ENCODE results near the gene PLEKHA3.

DNA sequence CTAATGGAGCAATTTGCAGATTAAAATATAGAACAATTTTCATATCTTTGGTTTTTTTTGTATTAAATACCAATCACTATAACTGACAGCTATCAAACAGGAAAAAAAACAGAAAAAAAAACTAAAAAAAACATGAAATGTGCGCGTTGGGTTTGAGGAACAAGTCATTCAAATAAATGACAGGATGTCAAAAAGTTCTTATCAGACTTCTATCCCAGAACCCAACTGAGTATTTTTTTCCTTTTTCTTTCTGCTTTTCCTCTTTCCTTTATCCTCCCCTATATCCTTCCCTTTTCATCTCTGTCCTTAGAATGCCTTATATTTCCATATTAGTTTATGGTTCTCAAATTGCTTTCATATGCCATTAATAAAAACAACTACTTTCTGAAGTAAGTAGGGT is 43.6 kb upstream of the PLEKHA3 start:
- TF ChIP-seq, protein P1, sequence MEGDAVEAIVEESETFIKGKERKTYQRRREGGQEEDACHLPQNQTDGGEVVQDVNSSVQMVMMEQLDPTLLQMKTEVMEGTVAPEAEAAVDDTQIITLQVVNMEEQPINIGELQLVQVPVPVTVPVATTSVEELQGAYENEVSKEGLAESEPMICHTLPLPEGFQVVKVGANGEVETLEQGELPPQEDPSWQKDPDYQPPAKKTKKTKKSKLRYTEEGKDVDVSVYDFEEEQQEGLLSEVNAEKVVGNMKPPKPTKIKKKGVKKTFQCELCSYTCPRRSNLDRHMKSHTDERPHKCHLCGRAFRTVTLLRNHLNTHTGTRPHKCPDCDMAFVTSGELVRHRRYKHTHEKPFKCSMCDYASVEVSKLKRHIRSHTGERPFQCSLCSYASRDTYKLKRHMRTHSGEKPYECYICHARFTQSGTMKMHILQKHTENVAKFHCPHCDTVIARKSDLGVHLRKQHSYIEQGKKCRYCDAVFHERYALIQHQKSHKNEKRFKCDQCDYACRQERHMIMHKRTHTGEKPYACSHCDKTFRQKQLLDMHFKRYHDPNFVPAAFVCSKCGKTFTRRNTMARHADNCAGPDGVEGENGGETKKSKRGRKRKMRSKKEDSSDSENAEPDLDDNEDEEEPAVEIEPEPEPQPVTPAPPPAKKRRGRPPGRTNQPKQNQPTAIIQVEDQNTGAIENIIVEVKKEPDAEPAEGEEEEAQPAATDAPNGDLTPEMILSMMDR (IDR thresholded peaks at IDR 0.05; ENCODE audit: poor library complexity): no peak
- TF ChIP-seq EZH2phosphoT487 (IDR thresholded peaks at IDR 0.05; ENCODE audit: low read depth, severe bottlenecking, unreplicated experiment): no peak
- no peak for TF ChIP-seq EZH2 (IDR thresholded peaks at IDR 0.05; ENCODE audit: borderline replicate concordance)
